Measurements from ENCODE around the gene YLPM1. TPM values are rescaled to one million over a fixed set of nuclear protein-coding genes. Genes with fewer than 3 reads are reported as not detected.
A peak's percentile ranks its signal among the peaks of the same experiment; 100 is the strongest.

Gene YLPM1, protein sequence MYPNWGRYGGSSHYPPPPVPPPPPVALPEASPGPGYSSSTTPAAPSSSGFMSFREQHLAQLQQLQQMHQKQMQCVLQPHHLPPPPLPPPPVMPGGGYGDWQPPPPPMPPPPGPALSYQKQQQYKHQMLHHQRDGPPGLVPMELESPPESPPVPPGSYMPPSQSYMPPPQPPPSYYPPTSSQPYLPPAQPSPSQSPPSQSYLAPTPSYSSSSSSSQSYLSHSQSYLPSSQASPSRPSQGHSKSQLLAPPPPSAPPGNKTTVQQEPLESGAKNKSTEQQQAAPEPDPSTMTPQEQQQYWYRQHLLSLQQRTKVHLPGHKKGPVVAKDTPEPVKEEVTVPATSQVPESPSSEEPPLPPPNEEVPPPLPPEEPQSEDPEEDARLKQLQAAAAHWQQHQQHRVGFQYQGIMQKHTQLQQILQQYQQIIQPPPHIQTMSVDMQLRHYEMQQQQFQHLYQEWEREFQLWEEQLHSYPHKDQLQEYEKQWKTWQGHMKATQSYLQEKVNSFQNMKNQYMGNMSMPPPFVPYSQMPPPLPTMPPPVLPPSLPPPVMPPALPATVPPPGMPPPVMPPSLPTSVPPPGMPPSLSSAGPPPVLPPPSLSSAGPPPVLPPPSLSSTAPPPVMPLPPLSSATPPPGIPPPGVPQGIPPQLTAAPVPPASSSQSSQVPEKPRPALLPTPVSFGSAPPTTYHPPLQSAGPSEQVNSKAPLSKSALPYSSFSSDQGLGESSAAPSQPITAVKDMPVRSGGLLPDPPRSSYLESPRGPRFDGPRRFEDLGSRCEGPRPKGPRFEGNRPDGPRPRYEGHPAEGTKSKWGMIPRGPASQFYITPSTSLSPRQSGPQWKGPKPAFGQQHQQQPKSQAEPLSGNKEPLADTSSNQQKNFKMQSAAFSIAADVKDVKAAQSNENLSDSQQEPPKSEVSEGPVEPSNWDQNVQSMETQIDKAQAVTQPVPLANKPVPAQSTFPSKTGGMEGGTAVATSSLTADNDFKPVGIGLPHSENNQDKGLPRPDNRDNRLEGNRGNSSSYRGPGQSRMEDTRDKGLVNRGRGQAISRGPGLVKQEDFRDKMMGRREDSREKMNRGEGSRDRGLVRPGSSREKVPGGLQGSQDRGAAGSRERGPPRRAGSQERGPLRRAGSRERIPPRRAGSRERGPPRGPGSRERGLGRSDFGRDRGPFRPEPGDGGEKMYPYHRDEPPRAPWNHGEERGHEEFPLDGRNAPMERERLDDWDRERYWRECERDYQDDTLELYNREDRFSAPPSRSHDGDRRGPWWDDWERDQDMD (N-terminal part only)
- total RNA-seq: 10 to 100 TPM; 30.0 to 47.7 TPM

- H3K4me3 ChIP-seq: peak within 1 kb of the TSS; percentile 84 to 92
- TF ChIP-seq, protein P1, sequence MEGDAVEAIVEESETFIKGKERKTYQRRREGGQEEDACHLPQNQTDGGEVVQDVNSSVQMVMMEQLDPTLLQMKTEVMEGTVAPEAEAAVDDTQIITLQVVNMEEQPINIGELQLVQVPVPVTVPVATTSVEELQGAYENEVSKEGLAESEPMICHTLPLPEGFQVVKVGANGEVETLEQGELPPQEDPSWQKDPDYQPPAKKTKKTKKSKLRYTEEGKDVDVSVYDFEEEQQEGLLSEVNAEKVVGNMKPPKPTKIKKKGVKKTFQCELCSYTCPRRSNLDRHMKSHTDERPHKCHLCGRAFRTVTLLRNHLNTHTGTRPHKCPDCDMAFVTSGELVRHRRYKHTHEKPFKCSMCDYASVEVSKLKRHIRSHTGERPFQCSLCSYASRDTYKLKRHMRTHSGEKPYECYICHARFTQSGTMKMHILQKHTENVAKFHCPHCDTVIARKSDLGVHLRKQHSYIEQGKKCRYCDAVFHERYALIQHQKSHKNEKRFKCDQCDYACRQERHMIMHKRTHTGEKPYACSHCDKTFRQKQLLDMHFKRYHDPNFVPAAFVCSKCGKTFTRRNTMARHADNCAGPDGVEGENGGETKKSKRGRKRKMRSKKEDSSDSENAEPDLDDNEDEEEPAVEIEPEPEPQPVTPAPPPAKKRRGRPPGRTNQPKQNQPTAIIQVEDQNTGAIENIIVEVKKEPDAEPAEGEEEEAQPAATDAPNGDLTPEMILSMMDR (IDR thresholded peaks at IDR 0.05): peak in 6 of 7 experiments; percentile 34 to 68 (median 46)
- TF ChIP-seq POLR2A (IDR thresholded peaks at IDR 0.05): peak; percentile 90 to 95 (median 92)
- peak; percentile 92 to 96 (median 94) for DNase-seq
- no peaks in the 10 kb centered on the region for H3K9me3 ChIP-seq
- WGBS, 2 donors: 0% methylated on average over 20 to 53 of the region's 76 CpGs
- peak within 1 kb of the TSS; percentile 43 to 93 (median 82) for H3K27ac ChIP-seq
- peak; percentile 99 for ATAC-seq
- no peaks in the 10 kb centered on the region for H3K27me3 ChIP-seq
- intact Hi-C loops (cut with DNase I): no loop called here
- no peaks in the 10 kb centered on the region for H3K36me3 ChIP-seq (replicated peaks in 1 of 2; ENCODE audit: insufficient read depth in 1 of 2, low read depth in 2 of 2)
- peaks cover 42% of the 10 kb centered on the region for H3K4me1 ChIP-seq
These were observed at the start of gene YLPM1 for GRCh38 chr14:74762917-74763802. Gene YLPM1 (plus strand): TSS chr14:74763316. CDS start chr14:74763490, 174 bp downstream.

DNA sequence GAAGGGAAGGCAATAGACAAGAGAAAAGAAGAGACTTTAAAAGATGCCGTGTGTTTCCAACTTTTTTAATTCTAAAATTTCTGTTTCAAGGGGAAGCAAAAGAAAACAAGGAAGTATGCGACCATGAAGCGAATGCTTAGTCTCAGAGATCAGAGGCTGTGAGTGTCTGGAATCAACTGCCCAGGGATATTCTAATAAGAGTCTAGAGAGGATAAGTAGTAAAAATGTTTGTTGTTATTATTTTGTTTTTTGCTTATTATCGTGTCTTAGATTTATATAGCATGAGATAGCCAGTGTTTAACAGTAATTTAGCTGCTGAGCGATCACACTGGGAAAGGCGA, 49.8 kb upstream of the YLPM1 start:
- DNase-seq: no peak
- no peak for TF ChIP-seq POLR2A (IDR thresholded peaks at IDR 0.05)
- TF ChIP-seq, protein P1 (IDR thresholded peaks at IDR 0.05): no peak
- intact Hi-C loops (cut with DNase I): no loop called here
- Histone ChIP-seq H3K9me3 (no peaks in the 10 kb centered on the region), H3K27ac (peak overlapping the region; percentile 69 to 77 (median 72)), H3K27me3 (no peaks in the 10 kb centered on the region), H3K36me3 (replicated peaks in 1 of 2; ENCODE audit: insufficient read depth in 1 of 2, low read depth in 2 of 2) (peaks cover 0 to 5% of the 10 kb centered on the region in 2 donors), H3K4me3 (peak overlapping the region; percentile 26 to 97), H3K4me1 (peaks cover 8% of the 10 kb centered on the region)
- 13 to 14% methylated on average over 6 of the region's 6 CpGs for WGBS, 2 donors
- ATAC-seq: no peak

DNA sequence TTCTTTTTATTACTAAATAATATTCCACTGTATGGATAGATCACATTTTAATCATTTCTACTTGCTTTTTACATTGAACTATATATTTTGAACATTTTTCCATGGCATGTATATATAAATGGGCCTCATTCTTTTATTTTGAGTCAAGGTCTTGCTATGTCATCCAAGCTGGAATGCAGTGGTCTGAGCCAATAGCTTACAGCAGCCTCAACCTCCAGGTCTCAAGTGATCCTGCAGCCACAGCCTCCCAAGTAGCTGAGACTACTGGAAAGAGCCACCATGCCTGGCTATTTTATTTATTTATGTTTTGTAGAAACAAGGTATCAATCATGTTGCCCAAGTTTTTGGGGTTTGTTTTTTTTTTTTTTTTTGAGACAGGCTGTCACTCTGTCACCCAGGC, 42.6 kb upstream of the YLPM1 start:
- no peak for ATAC-seq
- TF ChIP-seq, protein P1 (IDR thresholded peaks at IDR 0.05): no peak
- TF ChIP-seq POLR2A (IDR thresholded peaks at IDR 0.05): no peak
- no peaks in the 10 kb centered on the region for H3K9me3 ChIP-seq
- no peaks in the 10 kb centered on the region for H3K27me3 ChIP-seq
- no peak overlapping the region for H3K4me3 ChIP-seq
- no peaks in the 10 kb centered on the region for H3K4me1 ChIP-seq
- H3K36me3 ChIP-seq (replicated peaks in 1 of 2; ENCODE audit: insufficient read depth in 1 of 2, low read depth in 2 of 2): peaks cover 0 to 7% of the 10 kb centered on the region in 2 donors
- H3K27ac ChIP-seq: no peak overlapping the region
- intact Hi-C loops (cut with DNase I): no loop called here
- DNase-seq: no peak

GRCh38 chr14:74723134-74723533, 40.0 kb upstream of the YLPM1 start:
- Histone ChIP-seq H3K27ac (no peak overlapping the region), H3K4me3 (no peak overlapping the region), H3K27me3 (no peaks in the 10 kb centered on the region), H3K36me3 (replicated peaks in 1 of 2; ENCODE audit: insufficient read depth in 1 of 2, low read depth in 2 of 2) (peaks cover 0 to 4% of the 10 kb centered on the region in 2 donors), H3K9me3 (no peaks in the 10 kb centered on the region), H3K4me1 (no peaks in the 10 kb centered on the region)
- DNase-seq (no peak), ATAC-seq (no peak)
- TF ChIP-seq, protein P1 (IDR thresholded peaks at IDR 0.05): no peak
- TF ChIP-seq POLR2A (IDR thresholded peaks at IDR 0.05): no peak
- WGBS, 2 donors: 88 to 93% methylated on average over 3 of the region's 3 CpGs
- intact Hi-C loops (cut with DNase I): no loop called here

All from body of pancreas (tissue), 4 donors.